ENCODE data around the gene CEP192.

The CEP192 gene

GRCh38 chr18:13014232-13014631 is 23.1 kb downstream of the CEP192 start:
- H3K27me3 ChIP-seq (ENCODE audit: insufficient read depth, poor library complexity, severe bottlenecking): no peaks in the 10 kb centered on the region
- no peak overlapping the region for H3K4me3 ChIP-seq (replicated peaks; ENCODE audit: insufficient read depth, low read length)
- TF ChIP-seq, protein P1, sequence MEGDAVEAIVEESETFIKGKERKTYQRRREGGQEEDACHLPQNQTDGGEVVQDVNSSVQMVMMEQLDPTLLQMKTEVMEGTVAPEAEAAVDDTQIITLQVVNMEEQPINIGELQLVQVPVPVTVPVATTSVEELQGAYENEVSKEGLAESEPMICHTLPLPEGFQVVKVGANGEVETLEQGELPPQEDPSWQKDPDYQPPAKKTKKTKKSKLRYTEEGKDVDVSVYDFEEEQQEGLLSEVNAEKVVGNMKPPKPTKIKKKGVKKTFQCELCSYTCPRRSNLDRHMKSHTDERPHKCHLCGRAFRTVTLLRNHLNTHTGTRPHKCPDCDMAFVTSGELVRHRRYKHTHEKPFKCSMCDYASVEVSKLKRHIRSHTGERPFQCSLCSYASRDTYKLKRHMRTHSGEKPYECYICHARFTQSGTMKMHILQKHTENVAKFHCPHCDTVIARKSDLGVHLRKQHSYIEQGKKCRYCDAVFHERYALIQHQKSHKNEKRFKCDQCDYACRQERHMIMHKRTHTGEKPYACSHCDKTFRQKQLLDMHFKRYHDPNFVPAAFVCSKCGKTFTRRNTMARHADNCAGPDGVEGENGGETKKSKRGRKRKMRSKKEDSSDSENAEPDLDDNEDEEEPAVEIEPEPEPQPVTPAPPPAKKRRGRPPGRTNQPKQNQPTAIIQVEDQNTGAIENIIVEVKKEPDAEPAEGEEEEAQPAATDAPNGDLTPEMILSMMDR (IDR thresholded peaks at IDR 0.05; ENCODE audit: insufficient read depth, low read length): no peak
- no peak for TF ChIP-seq REST (IDR thresholded peaks at IDR 0.05; ENCODE audit: insufficient replicate concordance, low read depth)
- no peak for TF ChIP-seq GABPA (IDR thresholded peaks at IDR 0.05; ENCODE audit: low read depth)
- TF ChIP-seq SPI1 (IDR thresholded peaks at IDR 0.05; ENCODE audit: borderline replicate concordance, low read depth): no peak
- no peak for TF ChIP-seq POLR2AphosphoS5 (IDR thresholded peaks at IDR 0.05; ENCODE audit: low read depth)
- DNase-seq (ENCODE audit: low read depth in 1 of 2, low spot score in 1 of 2): no peak
- H3K27ac ChIP-seq (replicated peaks): no peak overlapping the region

DNA sequence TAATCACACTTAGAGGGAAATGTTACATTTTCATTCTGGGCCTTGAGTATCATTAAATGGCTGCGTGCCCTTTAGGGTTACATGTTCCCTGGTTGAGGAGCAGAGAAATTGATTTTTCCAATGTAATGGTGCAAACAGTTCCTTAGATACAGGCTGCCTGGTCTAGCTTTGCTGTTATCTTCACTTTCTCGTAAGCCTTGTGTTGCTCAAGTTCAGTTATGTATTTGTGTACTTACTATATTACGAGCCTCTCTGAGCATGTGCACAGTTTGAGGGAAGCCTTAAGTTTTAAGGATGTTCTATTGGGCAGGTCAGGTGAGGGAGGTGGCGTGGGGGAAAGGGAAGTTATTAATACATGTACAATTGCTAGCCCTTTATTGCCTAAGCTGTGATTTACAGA is 23.7 kb downstream of the CEP192 start:
- Histone ChIP-seq H3K4me3 (replicated peaks; ENCODE audit: insufficient read depth, low read length) (no peak overlapping the region), H3K27ac (replicated peaks) (no peak overlapping the region), H3K27me3 (ENCODE audit: insufficient read depth, poor library complexity, severe bottlenecking) (no peaks in the 10 kb centered on the region)
- TF ChIP-seq POLR2AphosphoS5 (IDR thresholded peaks at IDR 0.05; ENCODE audit: low read depth) (no peak), GABPA (IDR thresholded peaks at IDR 0.05; ENCODE audit: low read depth) (no peak), REST (IDR thresholded peaks at IDR 0.05; ENCODE audit: insufficient replicate concordance, low read depth) (no peak), SPI1 (IDR thresholded peaks at IDR 0.05; ENCODE audit: borderline replicate concordance, low read depth) (no peak)
- TF ChIP-seq, protein P1 (IDR thresholded peaks at IDR 0.05; ENCODE audit: insufficient read depth, low read length): no peak
- no peak for DNase-seq (ENCODE audit: low read depth in 1 of 2, low spot score in 1 of 2)

- no peaks in the 10 kb centered on the region for H3K27me3 ChIP-seq (ENCODE audit: insufficient read depth, poor library complexity, severe bottlenecking)
- no peak for TF ChIP-seq GABPA (IDR thresholded peaks at IDR 0.05; ENCODE audit: low read depth)
- TF ChIP-seq, protein P1 (IDR thresholded peaks at IDR 0.05; ENCODE audit: insufficient read depth, low read length): no peak
- no peak for TF ChIP-seq REST (IDR thresholded peaks at IDR 0.05; ENCODE audit: insufficient replicate concordance, low read depth)
- no peak for TF ChIP-seq POLR2AphosphoS5 (IDR thresholded peaks at IDR 0.05; ENCODE audit: low read depth)
- no peak for TF ChIP-seq SPI1 (IDR thresholded peaks at IDR 0.05; ENCODE audit: borderline replicate concordance, low read depth)
- H3K27ac ChIP-seq (replicated peaks): no peak overlapping the region
- no peak overlapping the region for H3K4me3 ChIP-seq (replicated peaks; ENCODE audit: insufficient read depth, low read length)
- DNase-seq (ENCODE audit: low read depth in 1 of 2, low spot score in 1 of 2): no peak
Observed at GRCh38 chr18:13017247-13017875, 26.2 kb downstream of the CEP192 start.

All from HL-60 (cell line).